ENCODE results near the gene KCTD17. TPM values are rescaled to one million over a fixed set of nuclear protein-coding genes. Genes with fewer than 3 reads are reported as not detected.

The KCTD17 gene, protein sequence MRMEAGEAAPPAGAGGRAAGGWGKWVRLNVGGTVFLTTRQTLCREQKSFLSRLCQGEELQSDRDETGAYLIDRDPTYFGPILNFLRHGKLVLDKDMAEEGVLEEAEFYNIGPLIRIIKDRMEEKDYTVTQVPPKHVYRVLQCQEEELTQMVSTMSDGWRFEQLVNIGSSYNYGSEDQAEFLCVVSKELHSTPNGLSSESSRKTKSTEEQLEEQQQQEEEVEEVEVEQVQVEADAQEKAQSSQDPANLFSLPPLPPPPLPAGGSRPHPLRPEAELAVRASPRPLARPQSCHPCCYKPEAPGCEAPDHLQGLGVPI
- polyA plus RNA-seq (2011; rRNA removed), result 17.7 and 18.7 TPM in 2 replicates
- polyA plus RNA-seq (2012; cell fraction: cytosol; rRNA removed), result 23.0 and 35.2 TPM in 2 replicates
- polyA plus RNA-seq (2012; cell fraction: nucleus; rRNA removed), result 49.7 and 59.1 TPM in 2 replicates
- polyA plus RNA-seq (2017; fragmentation: RNase III; extraction: RNeasy Plus Mini Kit Qiagen cat#74134 plus additional on column Dnase treatment), result 29.5 to 37.1 TPM (median 35.5 TPM) in 3 replicates
- 37.0 and 37.9 TPM in 2 replicates for polyA minus RNA-seq (2011; rRNA and poly(A)+ RNA removed)

DNA sequence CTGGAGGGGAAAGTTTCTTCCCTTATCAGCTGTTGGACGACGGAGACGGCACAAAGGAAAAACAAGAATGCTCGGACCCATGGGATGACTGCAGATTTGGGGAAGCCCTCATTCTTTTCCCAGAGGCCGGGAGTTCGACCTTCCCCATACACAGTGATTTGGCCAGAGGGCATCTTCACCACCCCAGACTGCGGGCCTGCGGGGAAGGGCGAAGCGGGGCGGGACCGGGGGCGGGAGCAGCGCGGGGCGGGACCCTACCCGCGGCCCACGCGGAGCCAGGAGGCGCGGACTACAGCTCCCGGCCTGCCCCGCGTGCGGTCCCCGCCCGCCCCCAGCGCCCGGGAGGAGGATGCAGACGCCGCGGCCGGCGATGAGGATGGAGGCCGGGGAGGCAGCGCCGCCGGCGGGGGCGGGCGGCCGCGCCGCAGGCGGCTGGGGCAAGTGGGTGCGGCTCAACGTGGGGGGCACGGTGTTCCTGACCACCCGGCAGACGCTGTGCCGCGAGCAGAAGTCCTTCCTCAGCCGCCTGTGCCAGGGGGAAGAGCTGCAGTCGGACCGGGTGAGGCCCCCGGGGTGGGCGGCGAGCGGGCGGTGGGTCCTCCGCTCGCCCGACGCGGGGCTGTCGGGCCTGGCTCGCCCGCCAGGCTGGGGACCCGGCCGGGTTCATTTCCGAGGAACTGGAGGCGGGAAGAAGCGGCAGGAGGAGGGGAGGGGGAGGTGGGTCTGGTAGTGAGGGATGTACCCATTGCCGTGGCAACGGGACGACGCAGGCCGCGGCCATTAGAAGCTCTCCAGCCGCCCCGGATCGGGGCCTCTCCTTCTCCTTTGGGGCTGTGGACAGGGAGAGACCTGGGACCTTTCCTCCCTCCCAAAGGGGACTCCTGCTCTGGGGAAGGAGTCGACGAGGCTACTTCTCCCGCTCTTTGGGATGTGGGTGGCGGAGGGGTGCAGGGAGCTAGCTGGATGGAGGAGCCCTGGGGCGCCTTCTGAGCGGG lies at the start of gene KCTD17:
KCTD17 (plus strand) TSS at position 352 of the 995 bp plus-strand sequence; CDS start at position 371, 19 bp downstream.
- Histone ChIP-seq H3K4me2 (peak within 1 kb of the TSS; percentile 90), H3K4me3 (peak within 1 kb of the TSS; percentile 89), H3K9me3 (no peaks in the 10 kb centered on the region), H3K4me1 (peaks cover 14% of the 10 kb centered on the region; the same call in 2 of the 3 replicates), H3K27ac (peak within 1 kb of the TSS; percentile 86 to 96)
- DNase-seq (ENCODE audit: low read depth in 1 of 2, low spot score in 1 of 2) (peak; percentile 53 to 77), ATAC-seq (peak; percentile 96 to 98), FAIRE-seq (no peak)
- POLR2A ChIA-PET, result interaction anchor here (0.8 to 1.5 kb wide), 3 partner anchors 18 to 148 kb away, joined by 3 to 6 read pairs (median 3); no protein-coding TSS in a partner anchor
- peak; percentile 54; the same call in 1 of the 2 replicates for TF ChIP-seq PHF8 (IDR thresholded peaks at IDR 0.05; ENCODE audit: borderline replicate concordance, low read depth)
- TF ChIP-seq, protein P1, sequence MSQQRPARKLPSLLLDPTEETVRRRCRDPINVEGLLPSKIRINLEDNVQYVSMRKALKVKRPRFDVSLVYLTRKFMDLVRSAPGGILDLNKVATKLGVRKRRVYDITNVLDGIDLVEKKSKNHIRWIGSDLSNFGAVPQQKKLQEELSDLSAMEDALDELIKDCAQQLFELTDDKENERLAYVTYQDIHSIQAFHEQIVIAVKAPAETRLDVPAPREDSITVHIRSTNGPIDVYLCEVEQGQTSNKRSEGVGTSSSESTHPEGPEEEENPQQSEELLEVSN (IDR thresholded peaks at IDR 0.05; ENCODE audit: borderline replicate concordance, low read depth), result no peak
- TF ChIP-seq POLR2A (IDR thresholded peaks at IDR 0.05; ENCODE audit: low read length), result peak; percentile 50
- TF ChIP-seq JUN (IDR thresholded peaks at IDR 0.05), result peak in 1 of 2 experiments; percentile 46; a peak in 2 of 5 replicates
- CTCF ChIA-PET, result interaction anchor here (0.9 to 1.2 kb wide), 3 partner anchors 29 to 196 kb away, joined by 3 to 4 read pairs (median 4); no protein-coding TSS in a partner anchor
- WGBS (ENCODE audit: missing lambda C conversion rate), result 40% methylated on average over 7 of the region's 89 CpGs

DNA sequence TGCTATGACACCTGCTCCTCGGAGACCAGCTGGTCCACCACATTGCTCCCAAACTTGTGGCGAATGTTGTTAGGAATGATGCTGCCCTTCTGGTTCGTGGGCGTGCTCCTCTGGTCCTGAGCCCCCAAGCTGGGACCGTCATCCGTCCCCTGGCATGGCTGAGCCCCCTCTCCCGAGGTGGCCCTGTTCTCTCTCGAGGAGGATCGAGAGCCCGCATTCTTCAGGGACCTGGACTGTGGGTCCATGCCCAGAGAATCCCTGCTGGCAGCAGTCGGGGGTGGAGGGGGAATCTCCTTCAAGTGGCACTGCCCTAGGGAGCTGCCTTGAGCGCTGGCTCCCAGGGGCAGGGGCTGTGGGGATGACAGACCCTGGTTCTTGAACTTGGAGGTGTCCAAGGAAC lies 49.7 kb upstream of the KCTD17 start:
- Histone ChIP-seq H3K4me1 (peaks cover 12% of the 10 kb centered on the region), H3K27ac (no peak overlapping the region), H3K9me3 (no peaks in the 10 kb centered on the region; the same call in 2 of the 3 replicates), H3K4me2 (no peak overlapping the region), H3K4me3 (no peak overlapping the region)
- no peak for FAIRE-seq
- CTCF ChIA-PET, result no interaction called here
- DNase-seq (ENCODE audit: low read depth in 1 of 2, low spot score in 1 of 2), result no peak
- POLR2A ChIA-PET, result no interaction called here
- WGBS (ENCODE audit: missing lambda C conversion rate), result 55% methylated on average over 9 of the region's 12 CpGs
- no peak for ATAC-seq
- TF ChIP-seq RCOR1 (IDR thresholded peaks at IDR 0.05; ENCODE audit: low read depth, low read length) (no peak), CBX8 (IDR thresholded peaks at IDR 0.05) (no peak), HEYL (CRISPR knock-in tag; IDR thresholded peaks at IDR 0.05) (no peak), RNF2 (IDR thresholded peaks at IDR 0.05; ENCODE audit: borderline replicate concordance, low read depth) (no peak), TP53 (CRISPR knock-in tag; IDR thresholded peaks at IDR 0.05) (no peak), CHD2 (IDR thresholded peaks at IDR 0.05; ENCODE audit: low read length, partially characterized antibody) (no peak), ZNF302 (CRISPR knock-in tag; IDR thresholded peaks at IDR 0.05) (no peak), ZFP36 (IDR thresholded peaks at IDR 0.05; ENCODE audit: borderline replicate concordance, partially characterized antibody) (no peak), KDM5A (IDR thresholded peaks at IDR 0.05) (no peak)
- TF ChIP-seq, protein P2, sequence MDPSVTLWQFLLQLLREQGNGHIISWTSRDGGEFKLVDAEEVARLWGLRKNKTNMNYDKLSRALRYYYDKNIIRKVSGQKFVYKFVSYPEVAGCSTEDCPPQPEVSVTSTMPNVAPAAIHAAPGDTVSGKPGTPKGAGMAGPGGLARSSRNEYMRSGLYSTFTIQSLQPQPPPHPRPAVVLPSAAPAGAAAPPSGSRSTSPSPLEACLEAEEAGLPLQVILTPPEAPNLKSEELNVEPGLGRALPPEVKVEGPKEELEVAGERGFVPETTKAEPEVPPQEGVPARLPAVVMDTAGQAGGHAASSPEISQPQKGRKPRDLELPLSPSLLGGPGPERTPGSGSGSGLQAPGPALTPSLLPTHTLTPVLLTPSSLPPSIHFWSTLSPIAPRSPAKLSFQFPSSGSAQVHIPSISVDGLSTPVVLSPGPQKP (IDR thresholded peaks at IDR 0.05; ENCODE audit: low read depth, low read length), result no peak
- TF ChIP-seq, protein P3, sequence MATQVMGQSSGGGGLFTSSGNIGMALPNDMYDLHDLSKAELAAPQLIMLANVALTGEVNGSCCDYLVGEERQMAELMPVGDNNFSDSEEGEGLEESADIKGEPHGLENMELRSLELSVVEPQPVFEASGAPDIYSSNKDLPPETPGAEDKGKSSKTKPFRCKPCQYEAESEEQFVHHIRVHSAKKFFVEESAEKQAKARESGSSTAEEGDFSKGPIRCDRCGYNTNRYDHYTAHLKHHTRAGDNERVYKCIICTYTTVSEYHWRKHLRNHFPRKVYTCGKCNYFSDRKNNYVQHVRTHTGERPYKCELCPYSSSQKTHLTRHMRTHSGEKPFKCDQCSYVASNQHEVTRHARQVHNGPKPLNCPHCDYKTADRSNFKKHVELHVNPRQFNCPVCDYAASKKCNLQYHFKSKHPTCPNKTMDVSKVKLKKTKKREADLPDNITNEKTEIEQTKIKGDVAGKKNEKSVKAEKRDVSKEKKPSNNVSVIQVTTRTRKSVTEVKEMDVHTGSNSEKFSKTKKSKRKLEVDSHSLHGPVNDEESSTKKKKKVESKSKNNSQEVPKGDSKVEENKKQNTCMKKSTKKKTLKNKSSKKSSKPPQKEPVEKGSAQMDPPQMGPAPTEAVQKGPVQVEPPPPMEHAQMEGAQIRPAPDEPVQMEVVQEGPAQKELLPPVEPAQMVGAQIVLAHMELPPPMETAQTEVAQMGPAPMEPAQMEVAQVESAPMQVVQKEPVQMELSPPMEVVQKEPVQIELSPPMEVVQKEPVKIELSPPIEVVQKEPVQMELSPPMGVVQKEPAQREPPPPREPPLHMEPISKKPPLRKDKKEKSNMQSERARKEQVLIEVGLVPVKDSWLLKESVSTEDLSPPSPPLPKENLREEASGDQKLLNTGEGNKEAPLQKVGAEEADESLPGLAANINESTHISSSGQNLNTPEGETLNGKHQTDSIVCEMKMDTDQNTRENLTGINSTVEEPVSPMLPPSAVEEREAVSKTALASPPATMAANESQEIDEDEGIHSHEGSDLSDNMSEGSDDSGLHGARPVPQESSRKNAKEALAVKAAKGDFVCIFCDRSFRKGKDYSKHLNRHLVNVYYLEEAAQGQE (IDR thresholded peaks at IDR 0.05), result no peak
- TF ChIP-seq, protein P4, sequence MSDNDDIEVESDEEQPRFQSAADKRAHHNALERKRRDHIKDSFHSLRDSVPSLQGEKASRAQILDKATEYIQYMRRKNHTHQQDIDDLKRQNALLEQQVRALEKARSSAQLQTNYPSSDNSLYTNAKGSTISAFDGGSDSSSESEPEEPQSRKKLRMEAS (IDR thresholded peaks at IDR 0.05), result no peak
- TF ChIP-seq, protein P5, sequence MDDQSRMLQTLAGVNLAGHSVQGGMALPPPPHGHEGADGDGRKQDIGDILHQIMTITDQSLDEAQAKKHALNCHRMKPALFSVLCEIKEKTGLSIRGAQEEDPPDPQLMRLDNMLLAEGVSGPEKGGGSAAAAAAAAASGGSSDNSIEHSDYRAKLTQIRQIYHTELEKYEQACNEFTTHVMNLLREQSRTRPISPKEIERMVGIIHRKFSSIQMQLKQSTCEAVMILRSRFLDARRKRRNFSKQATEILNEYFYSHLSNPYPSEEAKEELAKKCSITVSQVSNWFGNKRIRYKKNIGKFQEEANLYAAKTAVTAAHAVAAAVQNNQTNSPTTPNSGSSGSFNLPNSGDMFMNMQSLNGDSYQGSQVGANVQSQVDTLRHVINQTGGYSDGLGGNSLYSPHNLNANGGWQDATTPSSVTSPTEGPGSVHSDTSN (IDR thresholded peaks at IDR 0.05), result no peak
- TF ChIP-seq, protein P6, sequence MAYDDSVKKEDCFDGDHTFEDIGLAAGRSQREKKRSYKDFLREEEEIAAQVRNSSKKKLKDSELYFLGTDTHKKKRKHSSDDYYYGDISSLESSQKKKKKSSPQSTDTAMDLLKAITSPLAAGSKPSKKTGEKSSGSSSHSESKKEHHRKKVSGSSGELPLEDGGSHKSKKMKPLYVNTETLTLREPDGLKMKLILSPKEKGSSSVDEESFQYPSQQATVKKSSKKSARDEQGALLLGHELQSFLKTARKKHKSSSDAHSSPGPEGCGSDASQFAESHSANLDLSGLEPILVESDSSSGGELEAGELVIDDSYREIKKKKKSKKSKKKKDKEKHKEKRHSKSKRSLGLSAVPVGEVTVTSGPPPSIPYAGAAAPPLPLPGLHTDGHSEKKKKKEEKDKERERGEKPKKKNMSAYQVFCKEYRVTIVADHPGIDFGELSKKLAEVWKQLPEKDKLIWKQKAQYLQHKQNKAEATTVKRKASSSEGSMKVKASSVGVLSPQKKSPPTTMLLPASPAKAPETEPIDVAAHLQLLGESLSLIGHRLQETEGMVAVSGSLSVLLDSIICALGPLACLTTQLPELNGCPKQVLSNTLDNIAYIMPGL (CRISPR knock-in tag; IDR thresholded peaks at IDR 0.05; ENCODE audit: borderline replicate concordance), result no peak

Measured in A549 (cell line).